OCI-LY3 (cell line): ENCODE measurements around the gene OMA1.
"Not testable (repeated sequence)": the region's sequence is repeated elsewhere in the genome, so short reads cannot be mapped to it uniquely, and the experiment has no call there.

ENCODE experiments used
- H2AFZ ChIP-seq: fragments of 200-600, 300-600 bp; shearing (Covaris generic); 2 replicates; pipeline ENCODE4 v1.6.0; 2014; ENCODE audit warnings: antibody characterized with exemption, low read depth, low read length
- H3K27ac ChIP-seq: fragments of 200-600, 300-600 bp; sonication (generic); 2 replicates; pipeline ENCODE4 v1.5.1; 2014; ENCODE audit warnings: mild to moderate bottlenecking, low read length, moderate library complexity, mixed read lengths
- H3K27me3 ChIP-seq: fragments of 200-600, 300-600 bp; sonication (generic); 2 replicates; pipeline ENCODE4 v1.6.1; 2014; ENCODE audit warnings: low read depth, low read length, mixed read lengths
- H3K36me3 ChIP-seq: fragments of 200-600, 300-600 bp; sonication (generic); replicated peaks from 2 replicates; pipeline ENCODE3; 2014; ENCODE audit warnings: low read depth, low read length, mixed read lengths
- H3K4me1 ChIP-seq: fragments of 300-600, 200-600 bp; sonication (generic); 2 replicates; pipeline ENCODE4 v1.6.1; 2014; ENCODE audit warnings: low read length, mixed read lengths
- H3K4me2 ChIP-seq: fragments of 200-600, 300-600 bp; sonication (generic); 2 replicates; pipeline ENCODE4 v1.6.1; 2014; ENCODE audit warnings: low read length, mixed read lengths
- H3K4me3 ChIP-seq: fragments of 300-600, 200-600 bp; sonication (generic); 2 replicates; pipeline ENCODE4 v1.5.1; 2014; ENCODE audit warnings: antibody characterized with exemption, mild to moderate bottlenecking, low read length, moderate library complexity
- H3K79me2 ChIP-seq: fragments of 300-600, 200-600 bp; shearing (Covaris generic); 2 replicates; pipeline ENCODE4 v1.6.1; 2014; ENCODE audit warnings: mild to moderate bottlenecking, low read length, mixed read lengths
- H3K9ac ChIP-seq: fragments of 300-600, 200-600 bp; shearing (Covaris generic); 2 replicates; pipeline ENCODE4 v1.6.0; 2014; ENCODE audit warnings: mild to moderate bottlenecking, low read length, moderate library complexity
- H3K9me3 ChIP-seq: fragments of 200-600, 300-600 bp; shearing (Covaris generic); 2 replicates; pipeline ENCODE4 v1.6.1; 2014; ENCODE audit warnings: low read length, mixed read lengths; ENCODE audit not compliant: insufficient read depth
- H4K20me1 ChIP-seq: fragments of 200-600, 300-600 bp; sonication (generic); 2 replicates; pipeline ENCODE4 v1.6.1; 2016; ENCODE audit warnings: low read length, mixed read lengths; ENCODE audit not compliant: insufficient read depth
- CTCF ChIP-seq: fragments of 200-600, 300-600 bp; sonication (generic); IDR thresholded peaks from 2 replicates; pipeline ENCODE4 v1.5.1; 2014; ENCODE audit warnings: antibody characterized with exemption, low read length, low read depth
- EZH2phosphoT487 ChIP-seq: fragments of 200-600 bp; shearing (Covaris generic); IDR thresholded peaks from 2 replicates; pipeline ENCODE4 v1.6.1; 2018; ENCODE audit warnings: antibody characterized with exemption, mixed run types, low read depth

The OMA1 gene

GRCh38 chr1:58502519-58502918 lies 44.0 kb downstream of the OMA1 start:
- TF ChIP-seq EZH2phosphoT487 (no peak), CTCF (no peak)
- no peak overlapping the region for H3K4me3 ChIP-seq
- H3K4me1 ChIP-seq: peaks cover 12% of the 10 kb centered on the region
- no peaks in the 10 kb centered on the region for H3K9me3 ChIP-seq
- H3K27me3 ChIP-seq: no peaks in the 10 kb centered on the region
- no peak overlapping the region for H3K9ac ChIP-seq
- no peak overlapping the region for H3K4me2 ChIP-seq
- no peak overlapping the region for H2AFZ ChIP-seq
- no peaks in the 10 kb centered on the region for H4K20me1 ChIP-seq
- H3K36me3 ChIP-seq: no peaks in the 10 kb centered on the region
- H3K79me2 ChIP-seq: no peaks in the 10 kb centered on the region
- no peak overlapping the region for H3K27ac ChIP-seq

GRCh38 chr1:58500043-58500442 lies 46.5 kb downstream of the OMA1 start:
- Histone ChIP-seq H3K27me3 (no peaks in the 10 kb centered on the region), H2AFZ (no peak overlapping the region), H3K36me3 (no peaks in the 10 kb centered on the region), H3K4me1 (peaks cover 32% of the 10 kb centered on the region), H3K27ac (no peak overlapping the region), H3K4me3 (no peak overlapping the region), H3K4me2 (no peak overlapping the region), H3K79me2 (no peaks in the 10 kb centered on the region), H3K9ac (no peak overlapping the region), H4K20me1 (no peaks in the 10 kb centered on the region; the same call in 1 of the 2 replicates), H3K9me3 (no peaks in the 10 kb centered on the region)
- TF ChIP-seq CTCF: no peak

DNA sequence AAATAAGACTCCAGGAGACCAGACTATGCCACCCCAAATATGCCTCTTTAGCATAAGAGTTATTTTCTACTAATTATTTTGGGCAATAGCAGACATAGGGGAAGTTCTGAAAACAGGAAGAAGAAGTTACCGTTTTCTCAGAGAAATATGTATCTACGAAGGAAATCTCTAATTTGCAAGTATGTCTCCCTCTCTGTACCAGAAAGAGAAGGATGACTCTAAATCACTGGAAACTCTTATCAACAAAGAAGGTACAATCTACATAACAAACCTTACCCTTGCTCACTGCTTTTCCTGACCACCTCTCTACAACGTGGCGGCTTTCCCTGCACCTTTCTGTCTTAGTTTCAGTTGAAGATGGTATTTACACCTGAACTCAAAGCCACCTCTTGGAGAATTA lies 49.0 kb downstream of the OMA1 start:
- Histone ChIP-seq H3K4me3 (peak overlapping the region; percentile 29), H3K9ac (0 out of 2 replicates have a peak overlapping the region, but pooled peaks have one; percentile 6), H2AFZ (no peak overlapping the region)

DNA sequence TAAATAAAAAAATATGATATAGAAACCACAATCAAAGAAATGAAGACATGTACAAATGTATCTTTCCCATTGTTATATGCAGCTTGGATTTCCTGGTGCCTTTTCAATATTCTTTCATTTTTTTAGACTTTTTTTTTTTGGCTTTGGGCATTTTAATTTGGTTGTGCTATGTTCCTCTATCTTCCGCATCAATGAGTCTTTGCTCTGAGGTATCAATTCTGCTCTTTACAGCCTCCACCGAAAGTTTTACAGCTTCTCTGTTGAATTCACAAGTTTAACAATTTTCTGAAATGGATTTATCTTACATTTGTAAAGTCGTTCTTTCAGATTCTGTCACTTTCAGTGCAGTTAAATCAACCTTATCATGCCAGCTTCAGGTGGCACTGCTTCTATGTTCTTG lies 50.5 kb downstream of the OMA1 start:
- H3K36me3 ChIP-seq: no peaks in the 10 kb centered on the region
- no peak overlapping the region for H3K9ac ChIP-seq
- H3K79me2 ChIP-seq: no peaks in the 10 kb centered on the region
- peak overlapping the region; percentile 62 for H3K27ac ChIP-seq
- no peaks in the 10 kb centered on the region for H3K27me3 ChIP-seq
- TF ChIP-seq CTCF: no peak
- no peak for TF ChIP-seq EZH2phosphoT487
- no peak overlapping the region for H2AFZ ChIP-seq
- H3K4me3 ChIP-seq: peak overlapping the region; percentile 32; the same call in 1 of the 2 replicates
- peak overlapping the region; percentile 66 for H3K4me2 ChIP-seq
- H3K4me1 ChIP-seq: peaks cover 28% of the 10 kb centered on the region
- H3K9me3 ChIP-seq: no peaks in the 10 kb centered on the region
- H4K20me1 ChIP-seq: no peaks in the 10 kb centered on the region; the same call in 1 of the 2 replicates

More for the DNA sequence above, 49.0 kb downstream of the OMA1 start:
- H3K4me2 ChIP-seq: peak overlapping the region; percentile 66
- H3K4me1 ChIP-seq: peaks cover 28% of the 10 kb centered on the region
- H3K27me3 ChIP-seq: no peaks in the 10 kb centered on the region
- no peaks in the 10 kb centered on the region for H3K36me3 ChIP-seq
- H3K27ac ChIP-seq: no peak overlapping the region
- TF ChIP-seq EZH2phosphoT487 (no peak), CTCF (no peak)
- no peaks in the 10 kb centered on the region for H3K9me3 ChIP-seq
- no peaks in the 10 kb centered on the region for H3K79me2 ChIP-seq
- H4K20me1 ChIP-seq: no peaks in the 10 kb centered on the region; the same call in 1 of the 2 replicates

DNA sequence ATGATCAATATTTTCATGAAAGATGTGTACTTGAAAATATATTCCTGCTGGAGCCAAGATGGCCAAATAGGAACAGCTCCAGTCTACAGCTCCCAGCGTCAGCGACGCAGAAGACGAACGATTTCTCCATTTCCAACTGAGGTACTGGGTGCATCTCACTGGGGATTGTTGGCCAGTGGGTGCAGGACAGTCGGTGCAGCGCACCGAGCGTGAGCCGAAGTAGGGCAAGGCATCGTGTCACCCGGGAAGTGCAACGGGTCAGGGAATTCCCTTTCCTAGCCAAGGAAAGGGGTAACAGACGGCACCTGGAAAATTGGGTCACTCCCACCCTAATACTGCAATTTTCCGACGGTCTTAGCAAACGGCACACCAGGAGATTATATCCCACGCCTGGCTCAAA lies 57.6 kb downstream of the OMA1 start:
- not testable (repeated sequence) for H3K9ac ChIP-seq, H3K79me2 ChIP-seq, H3K36me3 ChIP-seq, H3K4me3 ChIP-seq, H3K4me2 ChIP-seq, H4K20me1 ChIP-seq, H3K9me3 ChIP-seq, H3K27ac ChIP-seq, H3K27me3 ChIP-seq, H3K4me1 ChIP-seq, H2AFZ ChIP-seq
